Amniotic stem cell (primary cell): ENCODE measurements around the gene SASH1.

Source experiments
- DNase-seq: peaks from one replicate; lab custom pipeline; 2025; lab: John Stamatoyannopoulos, UW

The SASH1 gene

GRCh38 chr6:148591656-148592055 is 249.0 kb downstream of the SASH1 start:
- DNase-seq, result no peak

GRCh38 chr6:148593130-148593812 is 250.6 kb downstream of the SASH1 start:
- no peak for DNase-seq

- DNase-seq, result no peak
Measured at GRCh38 chr6:148593813-148594170, 251.2 kb downstream of the SASH1 start.

- DNase-seq, result no peak
Measured at GRCh38 chr6:148595550-148595949, 252.9 kb downstream of the SASH1 start.

GRCh38 chr6:148596891-148597455 is 254.3 kb downstream of the SASH1 start:
- DNase-seq, result no peak

- DNase-seq, result no peak
Measured at GRCh38 chr6:148598724-148599123, 256.1 kb downstream of the SASH1 start.

- DNase-seq, result no peak
Measured at GRCh38 chr6:148599967-148600426, 257.4 kb downstream of the SASH1 start.
